Measurements from ENCODE around the gene SEPTIN14. TPM values are rescaled to one million over a fixed set of nuclear protein-coding genes. Genes with fewer than 3 reads are reported as not detected.
"Not testable (repeated sequence)": the region's sequence is repeated elsewhere in the genome, so short reads cannot be mapped to it uniquely, and the experiment has no call there.

The SEPTIN14 gene
- total and polyA plus RNA-seq, 10 donors: 0.09 to 0.20 TPM; not detected in 8

GRCh38 chr7:55770778-55771177 lies 91.8 kb downstream of the SEPTIN14 start:
- H3K27me3 ChIP-seq (replicated peaks in 1 of 7): no peaks in the 10 kb centered on the region
- no peaks in the 10 kb centered on the region for H3K4me1 ChIP-seq
- TF ChIP-seq POLR2A (IDR thresholded peaks at IDR 0.05): no peak
- no peak for TF ChIP-seq POLR2AphosphoS5 (IDR thresholded peaks at IDR 0.05)
- no peak for TF ChIP-seq CTCF (IDR thresholded peaks at IDR 0.05 in 8 of 11, conservative IDR thresholded peaks at IDR 0.05 in 3 of 11)
- 78 to 95% (median 85%) methylated on average over 9 to 10 of the region's 10 CpGs for WGBS, 5 donors
- H3K36me3 ChIP-seq: peaks cover 0 to 13% (median 0%) of the 10 kb centered on the region in 6 donors
- DNase-seq: no peak
- no peak overlapping the region for H3K27ac ChIP-seq
- intact Hi-C loops (cut with DNase I; ENCODE audit: low total_unique reads): no loop called here
- no peak overlapping the region for H3K4me3 ChIP-seq
- no peaks in the 10 kb centered on the region for H3K9me3 ChIP-seq

GRCh38 chr7:55753274-55753862 lies 109.2 kb downstream of the SEPTIN14 start:
- intact Hi-C loops (cut with DNase I; ENCODE audit: low total_unique reads); H3K27ac ChIP-seq; H3K4me1 ChIP-seq; H3K36me3 ChIP-seq; H3K4me3 ChIP-seq; DNase-seq; H3K27me3 ChIP-seq (replicated peaks in 1 of 7); H3K9me3 ChIP-seq: not testable (repeated sequence)
- WGBS, 5 donors: 65 to 75% (median 73%) methylated on average over 6 of the region's 6 CpGs

- H3K4me3 ChIP-seq; H3K4me1 ChIP-seq; H3K27ac ChIP-seq; H3K36me3 ChIP-seq; DNase-seq; H3K27me3 ChIP-seq (replicated peaks in 1 of 7); intact Hi-C loops (cut with DNase I; ENCODE audit: low total_unique reads); H3K9me3 ChIP-seq: not testable (repeated sequence)
- 90 to 100% (median 96%) methylated on average over 6 to 19 of the region's 20 CpGs for WGBS, 5 donors
These were observed 117.8 kb downstream of the SEPTIN14 start for GRCh38 chr7:55744706-55745105.

Small RNAs within 50 kb of the gene (small RNA-seq; reads per million reads assigned to genes)
- gene AC092647.1 (0 reads per million in 4 donors), gene AC092647.2 (0 to 0.14 (median 0) reads per million in 4 donors), gene RNU6-1126P (0 reads per million in 4 donors)

Other genes starting within 250 kb of the SEPTIN14 start
- 1 to 10 TPM; 2.0 to 6.2 (median 3.5) TPM for gene ZNF713, start 24.7 kb upstream of the SEPTIN14 start, total RNA-seq
- gene ZNF713, start 24.7 kb upstream of the SEPTIN14 start, polyA plus RNA-seq: 1 to 10 TPM in 1 of 3 donors, under 1 TPM in 2; 0.38 to 1.0 (median 0.74) TPM
- 10 to 100 TPM in 2 of 7 donors, 1 to 10 TPM in 5; 6.4 to 10.2 (median 8.7) TPM for gene MRPS17, start 89.1 kb upstream of the SEPTIN14 start, total RNA-seq
- gene MRPS17, start 89.1 kb upstream of the SEPTIN14 start, polyA plus RNA-seq: 10 to 100 TPM; 10.2 to 14.1 (median 12.5) TPM
- gene NIPSNAP2, start 101.8 kb upstream of the SEPTIN14 start, total RNA-seq: 10 to 100 TPM; 31.8 to 54.1 (median 37.1) TPM
- gene NIPSNAP2, start 101.8 kb upstream of the SEPTIN14 start, polyA plus RNA-seq: 10 to 100 TPM; 26.8 to 44.6 (median 29.7) TPM
- 10 to 100 TPM in 2 of 7 donors, 1 to 10 TPM in 5; 5.0 to 11.3 (median 7.3) TPM for gene PSPH, start 188.7 kb upstream of the SEPTIN14 start, total RNA-seq
- gene PSPH, start 188.7 kb upstream of the SEPTIN14 start, polyA plus RNA-seq: 1 to 10 TPM; 2.2 to 8.4 (median 4.8) TPM
- gene CCT6A, start 189.0 kb upstream of the SEPTIN14 start, total RNA-seq: 100 to 1,000 TPM in 1 of 7 donors, 10 to 100 TPM in 6; 71.5 to 107 (median 84.9) TPM
- 100 to 1,000 TPM; 113 to 139 (median 133) TPM for gene CCT6A, start 189.0 kb upstream of the SEPTIN14 start, polyA plus RNA-seq
- gene SUMF2, start 201.5 kb upstream of the SEPTIN14 start, total RNA-seq: 100 to 1,000 TPM in 6 of 7 donors, 10 to 100 TPM in 1; 96.5 to 145 (median 132) TPM
- gene SUMF2, start 201.5 kb upstream of the SEPTIN14 start, polyA plus RNA-seq: 10 to 100 TPM; 57.1 to 81.3 (median 60.4) TPM
- gene PHKG1, start 230.2 kb upstream of the SEPTIN14 start, total RNA-seq: 1 to 10 TPM in 6 of 7 donors, not detected in 1; 1.0 to 3.4 (median 1.8) TPM
- 1 to 10 TPM in 1 of 3 donors, under 1 TPM in 2; 0.86 to 1.2 (median 0.93) TPM for gene PHKG1, start 230.2 kb upstream of the SEPTIN14 start, polyA plus RNA-seq
- 100 to 1,000 TPM; 192 to 371 (median 228) TPM for gene CHCHD2, start 243.7 kb upstream of the SEPTIN14 start, total RNA-seq
- 100 to 1,000 TPM; 265 to 476 (median 453) TPM for gene CHCHD2, start 243.7 kb upstream of the SEPTIN14 start, polyA plus RNA-seq